GM12892 (cell line): Measurements from ENCODE around the gene NUAK1.

Experiments
- POLR2A ChIP-seq: IDR thresholded peaks from 2 replicates; pipeline ENCODE4 v1.6.1; 2011; ENCODE audit warnings: low read depth, low read length, control low read depth
- POLR2AphosphoS5 ChIP-seq: IDR thresholded peaks from 2 replicates; pipeline ENCODE4 v1.6.1; 2011; ENCODE audit warnings: low read depth, low read length, control low read depth
- TAF1 ChIP-seq: IDR thresholded peaks from 2 replicates; pipeline ENCODE4 v1.6.1; 2011; ENCODE audit warnings: low read depth, mild to moderate bottlenecking, control low read depth, low read length, borderline replicate concordance

DNA sequence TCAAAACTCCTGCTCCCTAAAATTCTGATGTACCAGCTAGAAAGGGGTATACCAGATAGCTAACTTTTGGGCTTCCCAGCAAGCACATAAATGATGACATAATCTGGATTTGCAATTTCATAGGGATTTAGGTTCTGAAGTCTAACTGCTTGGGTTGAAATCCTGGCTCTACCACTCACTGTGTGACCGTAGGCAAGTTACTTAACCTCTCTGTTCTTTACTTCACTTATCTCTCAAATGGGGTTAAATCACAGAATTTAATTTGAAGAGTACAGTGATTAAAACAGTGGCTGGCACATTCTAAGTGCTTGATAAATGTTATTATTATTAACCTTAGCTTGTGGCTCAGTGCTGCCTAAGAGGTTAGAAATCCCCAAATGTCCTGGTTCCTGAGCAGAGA lies 49.1 kb upstream of the NUAK1 start:
- TF ChIP-seq POLR2A: no peak
- TF ChIP-seq TAF1: no peak
- TF ChIP-seq POLR2AphosphoS5: no peak
